HG02943 (cell line): Measurements from ENCODE around the gene KCNMB2.
"Not testable (repeated sequence)": the region's sequence is repeated elsewhere in the genome, so short reads cannot be mapped to it uniquely, and the experiment has no call there.

Experiments
- ATAC-seq: cut with Tn5 transposase; IDR thresholded peaks from one replicate; pipeline ENCODE4 v1.9.1; 2021; ENCODE audit warnings: mild to moderate bottlenecking, low read depth, moderate library complexity; ENCODE audit not compliant: unreplicated experiment

KCNMB2 gene

DNA sequence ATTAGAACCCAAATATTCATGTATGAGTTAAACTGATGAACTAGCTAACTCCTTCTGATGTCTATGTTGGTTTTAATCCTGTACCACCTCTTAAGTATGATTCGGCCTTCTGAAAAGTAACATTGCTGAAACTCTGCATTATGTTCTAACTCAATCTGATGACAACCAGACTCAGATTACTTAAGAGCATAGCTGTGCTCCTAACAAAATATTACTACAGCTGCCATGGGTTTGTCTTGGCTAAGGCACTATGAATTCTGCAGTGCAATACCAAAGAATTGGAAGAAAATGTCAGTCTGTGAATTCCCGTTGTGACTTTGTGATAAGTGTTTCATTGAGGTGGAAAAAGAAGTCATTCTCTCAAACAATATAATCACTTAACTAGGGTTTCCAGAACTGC lies 311.0 kb downstream of the KCNMB2 start:
- no peak for ATAC-seq

DNA sequence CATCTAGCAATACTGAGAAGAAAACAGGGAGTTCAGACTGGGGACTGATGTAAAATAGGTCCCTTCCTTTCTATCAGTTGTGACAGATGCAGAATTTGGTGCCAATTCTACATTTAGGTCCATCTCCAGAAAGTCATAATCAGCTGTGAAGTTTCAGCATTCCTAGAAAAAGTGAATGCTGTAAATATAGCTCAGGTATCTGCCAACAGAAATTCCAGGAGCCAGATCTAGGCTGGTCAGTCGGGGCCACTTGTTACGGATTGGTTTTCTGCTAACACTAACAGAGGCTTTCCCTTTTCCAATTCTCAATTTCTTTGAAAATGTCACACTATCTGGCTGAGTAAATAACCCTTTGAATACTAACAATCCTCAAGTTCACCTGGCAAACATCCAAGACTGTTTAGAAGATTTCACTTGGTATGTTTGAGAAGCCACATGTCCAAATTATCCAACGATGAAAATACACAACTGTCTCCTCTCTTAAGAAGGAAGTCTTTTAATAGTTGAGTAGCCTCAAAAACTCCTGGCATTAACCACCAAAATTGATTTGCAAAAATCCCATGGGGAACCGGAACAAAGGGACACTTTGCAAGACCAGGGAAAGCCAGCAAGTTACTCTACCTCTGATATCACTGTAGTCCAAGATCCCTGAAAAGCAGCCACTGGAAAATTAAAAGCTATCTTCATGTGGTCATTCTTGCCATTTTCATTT lies 313.1 kb downstream of the KCNMB2 start:
- ATAC-seq = no peak

DNA sequence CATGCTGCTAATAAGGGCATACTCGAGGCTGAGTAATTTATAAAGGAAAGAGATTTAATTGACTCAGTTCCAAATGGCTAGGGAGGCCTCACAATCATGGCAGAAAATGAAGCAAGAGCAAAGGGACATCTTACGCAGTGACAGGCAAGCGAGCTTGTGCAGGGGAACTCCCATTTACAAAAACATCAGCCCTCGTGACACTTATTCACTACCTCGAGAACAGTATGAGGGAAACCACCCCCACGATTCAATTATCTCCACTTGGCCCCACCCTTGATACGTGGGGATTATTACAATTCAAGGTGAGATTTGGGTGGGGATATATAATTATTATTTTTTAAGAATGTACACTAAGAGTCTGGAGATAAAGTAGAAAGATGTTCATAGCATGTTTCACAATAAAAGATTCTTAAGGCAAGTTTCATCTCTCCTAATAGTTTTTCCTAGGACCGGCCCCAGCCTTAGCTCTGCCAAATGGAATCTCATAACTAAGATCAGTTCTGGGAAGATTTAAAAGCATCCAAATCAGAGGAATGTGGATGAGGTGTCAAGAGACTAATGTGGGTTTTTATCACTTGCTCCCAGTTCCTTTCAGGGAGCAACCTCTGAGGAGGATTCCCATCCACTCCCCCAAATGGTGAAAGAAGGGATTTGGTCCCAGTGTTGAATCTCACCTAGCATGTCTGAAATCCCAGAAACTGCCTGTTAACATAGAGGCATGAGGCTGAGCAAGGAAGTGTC lies 314.4 kb downstream of the KCNMB2 start:
- no peak for ATAC-seq

DNA sequence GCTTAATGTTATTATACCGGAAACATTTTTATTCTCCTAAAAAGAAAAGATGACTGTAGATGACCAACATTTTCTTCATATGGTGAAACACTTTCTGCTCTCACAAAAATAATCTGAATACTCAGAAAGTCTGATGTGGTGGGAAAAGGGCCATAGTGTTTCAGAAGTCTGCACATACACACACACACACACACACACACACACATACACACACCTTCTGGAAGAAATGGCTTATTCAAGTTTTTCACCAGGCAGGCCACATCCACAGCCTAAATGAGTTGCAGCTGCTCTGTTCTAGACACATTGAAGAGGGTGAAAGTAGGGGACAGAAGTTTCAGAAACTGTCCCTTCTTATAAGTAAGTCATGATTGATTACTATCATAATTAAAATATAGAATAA lies 315.3 kb downstream of the KCNMB2 start:
- no peak for ATAC-seq

DNA sequence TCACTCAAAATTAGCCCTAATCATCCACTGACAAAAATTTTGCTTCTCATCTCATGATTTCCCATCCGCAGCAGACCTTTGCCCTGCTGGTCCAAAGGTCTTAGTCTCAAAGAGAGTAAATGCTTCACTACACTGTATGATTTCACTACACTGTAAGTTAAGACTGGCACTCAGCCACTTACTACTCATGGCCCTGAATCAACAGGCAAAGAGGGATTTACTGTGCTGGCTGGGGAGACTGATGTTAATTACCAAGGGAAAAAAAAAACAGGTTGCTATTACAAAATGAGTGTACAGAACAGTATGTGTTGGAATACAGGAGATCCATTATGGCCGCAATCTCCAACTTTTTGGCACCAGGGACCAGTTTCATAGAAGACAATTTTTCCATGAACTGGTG lies 320.6 kb downstream of the KCNMB2 start:
- ATAC-seq = no peak

DNA sequence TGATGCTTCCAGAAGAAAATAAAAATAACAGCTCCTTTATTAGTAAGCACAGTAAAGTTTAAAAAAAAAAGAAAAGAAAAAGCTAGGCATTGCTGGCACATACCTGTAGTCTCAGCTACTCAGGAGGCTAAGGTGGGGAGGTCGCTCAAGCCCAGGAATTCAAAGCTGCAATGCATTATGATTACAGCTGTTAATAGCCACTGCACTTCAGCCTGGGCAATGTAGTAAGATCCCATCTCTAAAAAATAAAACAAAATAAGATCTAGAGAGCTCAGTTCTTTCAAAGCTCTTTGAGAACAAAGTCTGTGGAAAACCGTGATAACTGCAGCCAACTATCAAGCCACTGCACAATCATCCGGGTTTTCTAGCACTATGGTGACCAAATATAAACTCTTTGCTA lies 323.1 kb downstream of the KCNMB2 start:
- ATAC-seq = no peak

DNA sequence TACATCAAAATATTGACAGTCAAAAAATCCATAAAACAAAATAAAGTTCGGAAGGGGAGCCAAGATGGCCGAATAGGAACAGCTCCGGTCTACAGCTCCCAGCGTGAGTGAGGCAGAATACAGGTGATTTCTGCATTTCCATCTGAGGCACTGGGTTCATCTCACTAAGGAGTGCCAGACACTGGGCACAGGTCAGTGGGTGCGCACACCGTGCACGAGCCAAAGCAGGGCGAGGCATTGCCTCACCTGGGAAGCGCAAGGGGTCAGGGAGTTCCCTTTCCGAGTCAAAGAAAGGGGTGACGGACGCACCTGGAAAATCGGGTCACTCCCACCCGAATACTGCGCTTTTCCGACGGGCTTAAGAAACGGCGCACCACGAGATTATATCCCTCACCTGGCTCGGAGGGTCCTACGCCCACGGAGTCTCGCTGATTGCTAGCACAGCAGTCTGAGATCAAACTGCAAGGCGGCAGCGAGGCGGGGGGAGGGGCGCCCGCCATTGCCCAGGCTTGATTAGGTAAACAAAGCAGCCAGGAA lies 323.7 kb downstream of the KCNMB2 start:
- ATAC-seq = not testable (repeated sequence)

DNA sequence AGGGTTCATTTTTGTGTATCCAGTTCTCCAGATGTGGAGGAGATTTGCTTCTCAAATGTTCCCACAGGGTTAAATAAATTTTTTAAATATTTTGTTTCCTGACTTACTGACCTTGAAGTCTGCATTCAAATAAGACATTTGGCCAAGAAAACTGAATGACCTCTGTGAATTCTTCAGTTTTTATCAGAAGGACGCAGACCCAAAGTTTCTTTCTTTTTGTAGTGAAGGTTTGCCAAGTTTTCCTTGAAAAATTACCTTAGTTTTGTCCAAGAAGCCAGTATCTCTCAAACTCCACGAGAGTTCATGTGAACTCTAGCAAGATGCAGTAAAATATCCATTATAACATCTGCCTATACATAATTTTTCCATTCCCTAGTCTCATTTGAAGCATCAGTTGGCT lies 332.4 kb downstream of the KCNMB2 start:
- ATAC-seq = no peak

DNA sequence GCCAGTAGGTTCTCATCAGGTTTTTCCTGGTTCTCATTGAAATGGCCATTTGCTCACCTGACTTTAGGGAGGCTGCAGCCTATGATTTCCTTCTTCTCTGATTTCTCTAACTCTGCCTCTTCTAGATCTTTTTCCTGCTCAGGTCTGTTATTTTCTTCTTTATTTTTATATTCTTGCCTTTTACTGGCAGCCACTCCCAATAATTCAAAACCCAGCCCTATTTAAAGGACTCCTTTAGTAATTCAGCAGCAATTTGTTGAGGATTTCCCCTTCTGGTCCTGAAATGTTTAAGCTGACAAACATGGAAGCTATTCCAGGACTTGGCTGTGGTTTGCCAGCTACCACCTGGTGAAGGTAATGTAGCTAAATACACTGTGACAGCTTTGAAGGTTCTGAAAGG lies 333.8 kb downstream of the KCNMB2 start:
- no peak for ATAC-seq

DNA sequence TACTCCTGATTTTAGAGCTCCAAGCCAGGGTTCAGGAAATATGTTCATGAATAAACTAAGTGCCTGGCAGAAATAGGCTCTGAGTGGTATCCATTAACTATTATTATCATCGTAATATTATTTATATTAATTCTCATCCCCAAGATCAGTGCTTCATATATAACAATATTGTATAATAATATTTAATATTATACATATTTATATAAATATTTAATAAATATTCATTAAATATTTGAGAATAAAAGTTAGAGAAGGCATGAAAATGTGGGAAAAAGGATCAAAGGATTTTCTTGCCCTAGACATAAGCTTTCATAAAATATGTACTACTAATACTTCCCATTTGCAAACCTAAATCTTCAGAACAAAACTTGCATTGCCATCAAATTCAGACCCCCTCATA lies 338.9 kb downstream of the KCNMB2 start:
- ATAC-seq = no peak

DNA sequence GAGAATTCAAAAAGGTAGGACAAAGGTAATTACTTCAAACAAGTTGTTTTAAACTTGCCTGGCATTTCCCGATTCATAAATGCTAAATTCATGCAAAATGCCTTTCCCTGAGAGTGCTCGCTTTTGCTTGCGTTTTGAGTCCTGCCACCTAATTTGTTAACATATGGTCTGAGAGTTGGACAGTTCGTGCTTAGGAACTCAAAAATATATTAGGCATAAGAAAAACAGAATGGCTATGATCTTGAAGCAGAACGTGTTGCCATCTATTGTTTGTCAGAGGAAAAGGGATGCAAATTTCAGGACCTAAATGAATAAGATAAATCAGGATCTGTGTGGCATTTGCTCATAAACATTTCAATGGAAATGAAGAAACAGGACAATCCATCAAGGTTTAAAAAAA lies 339.6 kb downstream of the KCNMB2 start:
- ATAC-seq = no peak

DNA sequence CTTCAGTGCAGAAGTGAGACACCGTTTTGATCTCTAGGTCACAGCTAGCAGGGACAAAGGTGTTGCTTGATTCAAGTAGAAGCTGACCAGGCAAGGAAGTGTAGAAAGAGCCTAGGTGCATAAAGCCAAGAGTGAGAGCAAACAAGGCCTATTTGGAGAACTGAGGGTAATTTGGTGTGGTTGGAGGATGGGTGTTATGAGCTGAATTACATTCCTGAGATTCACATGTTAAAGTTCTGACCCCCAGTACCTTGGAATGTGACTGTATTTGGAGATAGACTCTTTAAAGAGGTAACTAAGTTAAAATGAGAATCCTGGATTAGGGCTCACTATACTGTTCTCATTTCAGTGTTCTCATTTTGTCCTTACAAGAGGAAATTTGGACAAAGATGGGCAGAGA lies 344.0 kb downstream of the KCNMB2 start:
- no peak for ATAC-seq
